GM18507 (cell line): Measurements from ENCODE around the gene SCARF1.

Experiments used
- DNase-seq: peaks from one replicate; pipeline ENCODE4 v3.0.0; 2011; ENCODE audit warnings: low read depth; ENCODE audit not compliant: insufficient read length; ENCODE audit errors: extremely low spot score
- FAIRE-seq: peaks from 2 replicates; lab custom pipeline; 2011; peaks lifted over from hg19 to GRCh38; lab: Jason Lieb, UNC

SCARF1 gene

GRCh38 chr17:1630662-1631061, 14.9 kb downstream of the SCARF1 start:
- no peak for FAIRE-seq
- DNase-seq: no peak

GRCh38 chr17:1629504-1630310, 15.8 kb downstream of the SCARF1 start:
- peak; percentile 78 for FAIRE-seq
- DNase-seq: no peak

- peak; percentile 97 for DNase-seq
- no peak for FAIRE-seq
Measured at GRCh38 chr17:1628856-1629503, 16.6 kb downstream of the SCARF1 start.

GRCh38 chr17:1627982-1628855, 17.3 kb downstream of the SCARF1 start, which contains the start of gene SLC43A2:
Gene SLC43A2, minus strand, starts transcription at chr17:1628834. Its CDS starts 960 bp downstream, at chr17:1627874.
- FAIRE-seq (peak; percentile 95), DNase-seq (peak; percentile 86)

GRCh38 chr17:1627182-1627981, 18.1 kb downstream of the SCARF1 start:
- FAIRE-seq (peak; percentile 83), DNase-seq (no peak)

GRCh38 chr17:1626333-1626732, 19.2 kb downstream of the SCARF1 start:
- no peak for FAIRE-seq

GRCh38 chr17:1625581-1625980, 20.0 kb downstream of the SCARF1 start:
- DNase-seq (no peak), FAIRE-seq (no peak)

More at GRCh38 chr17:1626333-1626732, 19.2 kb downstream of the SCARF1 start:
- no peak for DNase-seq

- DNase-seq (no peak), FAIRE-seq (peak; percentile 12)
Measured at GRCh38 chr17:1625053-1625452, 20.5 kb downstream of the SCARF1 start.

- DNase-seq (no peak), FAIRE-seq (no peak)
Measured at GRCh38 chr17:1624650-1625049, 20.9 kb downstream of the SCARF1 start.

GRCh38 chr17:1623057-1623630, 22.4 kb downstream of the SCARF1 start:
- DNase-seq: no peak
- no peak for FAIRE-seq

- FAIRE-seq: no peak
Measured at GRCh38 chr17:1621273-1621954, 24.1 kb downstream of the SCARF1 start.

GRCh38 chr17:1620486-1620885, 25.0 kb downstream of the SCARF1 start:
- DNase-seq (no peak), FAIRE-seq (no peak)

More at GRCh38 chr17:1621273-1621954, 24.1 kb downstream of the SCARF1 start:
- no peak for DNase-seq

GRCh38 chr17:1617620-1618174, 27.8 kb downstream of the SCARF1 start:
- no peak for DNase-seq

GRCh38 chr17:1616101-1616500, 29.4 kb downstream of the SCARF1 start:
- FAIRE-seq (no peak), DNase-seq (no peak)

More at GRCh38 chr17:1617620-1618174, 27.8 kb downstream of the SCARF1 start:
- no peak for FAIRE-seq

- DNase-seq: no peak
- no peak for FAIRE-seq
Measured at GRCh38 chr17:1612400-1612799, 33.1 kb downstream of the SCARF1 start.

GRCh38 chr17:1611715-1612114, 33.8 kb downstream of the SCARF1 start:
- DNase-seq: no peak
- FAIRE-seq: no peak

GRCh38 chr17:1608676-1609075, 36.9 kb downstream of the SCARF1 start:
- FAIRE-seq: no peak
- no peak for DNase-seq

- FAIRE-seq (no peak), DNase-seq (no peak)
Measured at GRCh38 chr17:1607971-1608320, 37.6 kb downstream of the SCARF1 start.
